K562 (cell line): ENCODE measurements around the gene ABHD5. TPM values are rescaled to one million over a fixed set of nuclear protein-coding genes. Genes with fewer than 3 reads are reported as not detected.
A peak's percentile ranks its signal among the peaks of the same experiment; 100 is the strongest.

Experiments
- ARNT ChIP-seq, 2 experiments: fragments of 450-650 bp; IDR thresholded peaks; 2 replicates each; pipeline ENCODE4 v1.6.1; 2016; ENCODE audit warnings: mild to moderate bottlenecking in 1 of 2
- ASH1L ChIP-seq: fragments of 450-650 bp; IDR thresholded peaks from 2 replicates; pipeline ENCODE4 v1.6.1; 2018; ENCODE audit warnings: borderline replicate concordance, mild to moderate bottlenecking, low read depth; ENCODE audit not compliant: partially characterized antibody
- ATF7 ChIP-seq: fragments of 450-650 bp; IDR thresholded peaks from 2 replicates; pipeline ENCODE4 v1.7.1; 2014; ENCODE audit warnings: mild to moderate bottlenecking, moderate library complexity
- CBX3 ChIP-seq, 2 experiments: IDR thresholded peaks; 1 replicate in 1 of 2; 2 replicates in 1 of 2; pipeline ENCODE4 v1.6.1; 2012; ENCODE audit warnings: inconsistent platforms in 2 of 2, low read length in 2 of 2, borderline replicate concordance in 1 of 2, control low read depth in 1 of 2
- FOXK2 ChIP-seq, 2 experiments: fragments of 450-650 bp; IDR thresholded peaks in 1 of 2; conservative IDR thresholded peaks in 1 of 2; 2 replicates each; pipeline ENCODE4 v1.6.1; 2016; ENCODE audit warnings: low read depth in 2 of 2, mild to moderate bottlenecking in 1 of 2
- HNRNPH1 ChIP-seq: fragments of 200-400 bp; formaldehyde crosslinking; optimal IDR thresholded peaks from 2 replicates; pipeline ENCODE3; 2017; ENCODE audit warnings: low read depth, mild to moderate bottlenecking, low read length, moderate library complexity
- KLF1 ChIP-seq: fragments of 450-650 bp; IDR thresholded peaks from 2 replicates; pipeline ENCODE4 v1.6.1; 2016; ENCODE audit warnings: missing genetic modification characterization, missing compliant biosample characterization
- MAFG ChIP-seq: fragments of 450-650 bp; conservative IDR thresholded peaks from 2 replicates; pipeline ENCODE4 v1.6.1; 2016; ENCODE audit warnings: missing genetic modification characterization, missing compliant biosample characterization
- MECOM ChIP-seq: fragments of 250-450 bp; sonication (Bioruptor Pico); IDR thresholded peaks from 2 replicates; pipeline ENCODE4 v1.8.0; 2022; ENCODE audit warnings: inconsistent platforms
- NCOA1 ChIP-seq: fragments of 450-650 bp; IDR thresholded peaks from 2 replicates; pipeline ENCODE4 v1.6.1; 2016; ENCODE audit warnings: low read depth
- NRF1 ChIP-seq, 2 experiments: fragments of 450-650 bp; IDR thresholded peaks in 1 of 2; conservative IDR thresholded peaks in 1 of 2; 2 replicates each; pipeline ENCODE4 v1.6.1; 2014; ENCODE audit warnings: mild to moderate bottlenecking in 2 of 2
- POLR2AphosphoS2 ChIP-seq: IDR thresholded peaks from 2 replicates; pipeline ENCODE4 v1.6.1; 2012; ENCODE audit warnings: low read length, improper control_type of control experiment
- RAD21 ChIP-seq, 2 experiments: fragments of 250-450 bp in 1 of 2; fragments of 450-650 bp in 1 of 2; sonication (Bioruptor Pico) in 1 of 2; formaldehyde crosslinking in 1 of 2; IDR thresholded peaks in 1 of 2; conservative IDR thresholded peaks in 1 of 2; 2 replicates each; pipeline versions ENCODE4 v1.4.0 to v1.8.0; 2020 to 2022; ENCODE audit warnings: mild to moderate bottlenecking in 2 of 2, moderate library complexity in 1 of 2
- RAD51 ChIP-seq: fragments of 450-650 bp; IDR thresholded peaks from 2 replicates; pipeline ENCODE4 v1.7.1; 2016; ENCODE audit warnings: low read depth, mild to moderate bottlenecking, borderline replicate concordance
- TEAD4 ChIP-seq, 2 experiments: sonication (generic) in 1 of 2; formaldehyde crosslinking in 1 of 2; IDR thresholded peaks; 2 replicates each; pipeline versions ENCODE4 v1.6.1 to v1.8.0; 2012 to 2022; ENCODE audit warnings: borderline replicate concordance in 1 of 2, inconsistent platforms in 1 of 2, low read length in 1 of 2, mild to moderate bottlenecking in 1 of 2, missing genetic modification reagents in 1 of 2
- YY1 ChIP-seq, 3 experiments: IDR thresholded peaks; 2 replicates each; pipeline ENCODE4 v1.6.1; 2011; ENCODE audit warnings: low read length in 2 of 3, mild to moderate bottlenecking in 2 of 3, moderate library complexity in 2 of 3, borderline replicate concordance in 1 of 3, control low read depth in 1 of 3, low read depth in 1 of 3; ENCODE audit not compliant: insufficient read depth in 3 of 3, insufficient replicate concordance in 2 of 3, control insufficient read depth in 1 of 3, insufficient read length in 1 of 3; ENCODE audit errors: extremely low read depth in 1 of 3
- ZC3H4 ChIP-seq: sonication (generic); formaldehyde crosslinking; IDR thresholded peaks from 2 replicates; pipeline ENCODE4 v1.9.0; 2021; ENCODE audit warnings: missing genetic modification reagents, borderline replicate concordance
- ZNF232 ChIP-seq: sonication (generic); formaldehyde crosslinking; IDR thresholded peaks from 2 replicates; pipeline ENCODE4 v1.8.0; 2022; ENCODE audit warnings: mild to moderate bottlenecking, missing genetic modification reagents
- ZNF766 ChIP-seq: fragments of 200-800 bp; sonication (Bioruptor generic); conservative IDR thresholded peaks from 2 replicates; pipeline ENCODE4 v1.6.1; 2016; ENCODE audit warnings: missing genetic modification characterization, missing compliant biosample characterization
- polyA plus RNA-seq, 8 experiments: library from polyadenylated mRNA; depleted of rRNA in 4 of 8; stranded (reverse) in 5 of 8; unstranded in 3 of 8; fragments of >200 nt; fragmentation: Nextera tagmentation in 2 of 8; fragmentation: Illumina TruSeq in 1 of 8; extraction: Ambion mirVana in 2 of 8; extraction: Trizol in 1 of 8; gene quantifications; 2 replicates each; pipeline versions ENCODE4 v1.2.1 to v1.2.3, GENCODE V29; 2011 to 2014; ENCODE audit warnings: inconsistent platforms in 1 of 8, missing spikeins in 1 of 8
- total RNA-seq, 7 experiments: library from RNA; depleted of rRNA in 6 of 7; stranded (reverse); fragments of >200 nt in 6 of 7; fragmentation: Illumina TruSeq in 2 of 7; extraction: Trizol in 2 of 7; gene quantifications; 2 replicates each; pipeline versions ENCODE4 v1.2.1 to v1.2.3, GENCODE V29; 2011 to 2021; ENCODE audit warnings: low replicate concordance in 1 of 7
- TF ChIP-seq, protein P1 (sequence below), 2 experiments: fragments of 250-450 bp in 1 of 2; fragments of 450-650 bp in 1 of 2; sonication (Bioruptor Pico) in 1 of 2; IDR thresholded peaks; 2 replicates each; pipeline versions ENCODE4 v1.6.1 to v1.8.0; 2016 to 2021; ENCODE audit warnings: mild to moderate bottlenecking in 2 of 2, moderate library complexity in 2 of 2, missing compliant biosample characterization in 1 of 2, missing genetic modification characterization in 1 of 2
- TF ChIP-seq, protein P2 (sequence below): fragments of 450-650 bp; IDR thresholded peaks from 2 replicates; pipeline ENCODE4 v1.6.1; 2017; ENCODE audit warnings: antibody characterized with exemption
- TF ChIP-seq, protein P3 (sequence below), 2 experiments: fragments of 450-650 bp; conservative IDR thresholded peaks; 2 replicates each; pipeline ENCODE4 v1.6.1; 2017; ENCODE audit warnings: mild to moderate bottlenecking in 2 of 2, moderate library complexity in 2 of 2

ABHD5 gene
- total and polyA plus RNA-seq, 9 of the 15 experiments (the other 6 are each of a cell fraction or from before 2014, with no cell fraction given) = 27.8 to 61.7 (median 39.9) TPM

DNA sequence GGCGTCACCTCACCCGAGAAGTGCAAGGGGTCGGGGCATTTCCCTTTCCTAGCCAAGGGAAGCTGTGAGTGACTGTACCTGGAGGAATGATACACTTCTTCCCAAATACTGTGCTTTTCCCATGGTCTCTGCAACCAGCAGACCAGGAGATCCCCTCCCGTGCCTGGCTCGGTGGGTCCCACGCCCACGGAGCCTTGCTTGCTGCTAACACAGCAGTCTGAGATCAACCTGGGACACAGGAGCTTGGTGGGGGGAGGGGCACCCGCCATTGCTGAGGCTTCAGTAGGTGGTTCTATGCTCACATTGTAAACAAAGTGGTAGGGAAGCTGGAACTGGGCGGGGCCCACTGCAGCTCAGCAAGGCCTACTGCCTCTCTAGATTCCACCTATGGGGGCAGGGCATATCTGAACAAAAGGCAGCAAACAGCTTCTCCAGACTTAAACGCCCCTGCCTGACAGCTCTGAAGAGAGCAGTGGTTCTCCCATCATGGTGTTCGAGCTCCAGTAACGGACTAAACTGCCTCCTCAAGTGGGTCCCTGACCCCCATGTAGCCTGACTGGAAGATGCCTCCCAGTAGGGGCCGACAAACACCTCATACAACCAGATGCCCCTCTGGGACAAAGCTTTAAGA, 31.4 kb upstream of the ABHD5 start (continued):
- TF ChIP-seq TEAD4 (IDR thresholded peaks at IDR 0.05; ENCODE audit: low read length) (peak; percentile 34; the same call in 1 of the 2 replicates), TEAD4 (CRISPR knock-in tag; IDR thresholded peaks at IDR 0.05; ENCODE audit: borderline replicate concordance) (no peak), MECOM (no peak), KLF1 (tag) (peak; percentile 67; the same call in 1 of the 2 replicates), RAD21 (CRISPR knock-in tag; conservative IDR thresholded peaks at IDR 0.05 in 1 of 2, IDR thresholded peaks at IDR 0.05 in 1 of 2) (peak in 1 of 2 experiments; percentile 46; a peak in 2 of 4 replicates), CBX3 (IDR thresholded peaks at IDR 0.05; ENCODE audit: borderline replicate concordance in 1 of 2, low read length in 2 of 2) (0 out of 3 replicates have a peak, but pooled peaks of 1 of the 2 experiments have one; percentile 31), ATF7 (peak; percentile 66; the same call in 1 of the 2 replicates), NRF1 (conservative IDR thresholded peaks at IDR 0.05 in 1 of 2, IDR thresholded peaks at IDR 0.05 in 1 of 2) (peak in 1 of 2 experiments; percentile 33; a peak in 2 of 4 replicates), FOXK2 (conservative IDR thresholded peaks at IDR 0.05 in 1 of 2, IDR thresholded peaks at IDR 0.05 in 1 of 2; ENCODE audit: low read depth in 2 of 2) (peak; percentile 93 to 97), NCOA1 (0 out of 2 replicates have a peak, but pooled peaks have one; percentile 32), HNRNPH1 (no peak), ARNT (IDR thresholded peaks at IDR 0.05) (0 out of 4 replicates have a peak, but pooled peaks of 1 of the 2 experiments have one; percentile 20), RAD51 (no peak), ZNF766 (CRISPR knock-in tag) (0 out of 2 replicates have a peak, but pooled peaks have one; percentile 45), ZNF232 (no peak), ZC3H4 (CRISPR knock-in tag) (no peak), POLR2AphosphoS2 (no peak), YY1 (IDR thresholded peaks at IDR 0.05; ENCODE audit: borderline replicate concordance in 1 of 3, control insufficient read depth in 1 of 3, extremely low read depth in 1 of 3, insufficient read depth in 3 of 3, insufficient read length in 1 of 3, insufficient replicate concordance in 2 of 3, low read depth in 1 of 3, low read length in 2 of 3) (peak; percentile 54 to 93 (median 82)), ASH1L (no peak), MAFG (tag) (0 out of 2 replicates have a peak, but pooled peaks have one; percentile 6)
- TF ChIP-seq, protein P1, sequence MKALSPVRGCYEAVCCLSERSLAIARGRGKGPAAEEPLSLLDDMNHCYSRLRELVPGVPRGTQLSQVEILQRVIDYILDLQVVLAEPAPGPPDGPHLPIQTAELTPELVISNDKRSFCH (CRISPR knock-in tag; IDR thresholded peaks at IDR 0.05) = no peak
- TF ChIP-seq, protein P1 (tag; IDR thresholded peaks at IDR 0.05) = no peak
- TF ChIP-seq, protein P2, sequence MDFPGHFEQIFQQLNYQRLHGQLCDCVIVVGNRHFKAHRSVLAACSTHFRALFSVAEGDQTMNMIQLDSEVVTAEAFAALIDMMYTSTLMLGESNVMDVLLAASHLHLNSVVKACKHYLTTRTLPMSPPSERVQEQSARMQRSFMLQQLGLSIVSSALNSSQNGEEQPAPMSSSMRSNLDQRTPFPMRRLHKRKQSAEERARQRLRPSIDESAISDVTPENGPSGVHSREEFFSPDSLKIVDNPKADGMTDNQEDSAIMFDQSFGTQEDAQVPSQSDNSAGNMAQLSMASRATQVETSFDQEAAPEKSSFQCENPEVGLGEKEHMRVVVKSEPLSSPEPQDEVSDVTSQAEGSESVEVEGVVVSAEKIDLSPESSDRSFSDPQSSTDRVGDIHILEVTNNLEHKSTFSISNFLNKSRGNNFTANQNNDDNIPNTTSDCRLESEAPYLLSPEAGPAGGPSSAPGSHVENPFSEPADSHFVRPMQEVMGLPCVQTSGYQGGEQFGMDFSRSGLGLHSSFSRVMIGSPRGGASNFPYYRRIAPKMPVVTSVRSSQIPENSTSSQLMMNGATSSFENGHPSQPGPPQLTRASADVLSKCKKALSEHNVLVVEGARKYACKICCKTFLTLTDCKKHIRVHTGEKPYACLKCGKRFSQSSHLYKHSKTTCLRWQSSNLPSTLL = no peak
- TF ChIP-seq, protein P3, sequence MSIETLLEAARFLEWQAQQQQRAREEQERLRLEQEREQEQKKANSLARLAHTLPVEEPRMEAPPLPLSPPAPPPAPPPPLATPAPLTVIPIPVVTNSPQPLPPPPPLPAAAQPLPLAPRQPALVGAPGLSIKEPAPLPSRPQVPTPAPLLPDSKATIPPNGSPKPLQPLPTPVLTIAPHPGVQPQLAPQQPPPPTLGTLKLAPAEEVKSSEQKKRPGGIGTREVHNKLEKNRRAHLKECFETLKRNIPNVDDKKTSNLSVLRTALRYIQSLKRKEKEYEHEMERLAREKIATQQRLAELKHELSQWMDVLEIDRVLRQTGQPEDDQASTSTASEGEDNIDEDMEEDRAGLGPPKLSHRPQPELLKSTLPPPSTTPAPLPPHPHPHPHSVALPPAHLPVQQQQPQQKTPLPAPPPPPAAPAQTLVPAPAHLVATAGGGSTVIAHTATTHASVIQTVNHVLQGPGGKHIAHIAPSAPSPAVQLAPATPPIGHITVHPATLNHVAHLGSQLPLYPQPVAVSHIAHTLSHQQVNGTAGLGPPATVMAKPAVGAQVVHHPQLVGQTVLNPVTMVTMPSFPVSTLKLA (conservative IDR thresholded peaks at IDR 0.05) = peak in 1 of 2 experiments; percentile 73; a peak in 2 of 4 replicates
